Vagina (tissue), 2 donors: ENCODE measurements around the gene OR6B1.

ENCODE experiments used
- POLR2A ChIP-seq, 2 donors: fragments of 450-650 bp; IDR thresholded peaks; one replicate each; pipeline ENCODE4 v1.6.1; 2017; ENCODE audit warnings: antibody characterized with exemption in 2 of 2, mild to moderate bottlenecking in 2 of 2, moderate library complexity in 2 of 2
- POLR2AphosphoS5 ChIP-seq, 2 donors: sonication (generic); formaldehyde crosslinking; IDR thresholded peaks; one replicate each; pipeline ENCODE4 v1.9.0; 2017; ENCODE audit warnings: antibody characterized with exemption in 2 of 2, mild to moderate bottlenecking in 2 of 2, low read depth in 1 of 2; ENCODE audit not compliant: insufficient read depth in 1 of 2
- TF ChIP-seq, protein P1 (sequence below), 3 experiments: fragments of 450-650 bp in 2 of 3; fragments of 200-600 bp in 1 of 3; sonication (generic) in 1 of 3; IDR thresholded peaks; one replicate each; pipeline ENCODE4 v1.5.1; 2017 to 2019; ENCODE audit warnings: antibody characterized with exemption in 3 of 3, mild to moderate bottlenecking in 2 of 3, moderate library complexity in 2 of 3

DNA sequence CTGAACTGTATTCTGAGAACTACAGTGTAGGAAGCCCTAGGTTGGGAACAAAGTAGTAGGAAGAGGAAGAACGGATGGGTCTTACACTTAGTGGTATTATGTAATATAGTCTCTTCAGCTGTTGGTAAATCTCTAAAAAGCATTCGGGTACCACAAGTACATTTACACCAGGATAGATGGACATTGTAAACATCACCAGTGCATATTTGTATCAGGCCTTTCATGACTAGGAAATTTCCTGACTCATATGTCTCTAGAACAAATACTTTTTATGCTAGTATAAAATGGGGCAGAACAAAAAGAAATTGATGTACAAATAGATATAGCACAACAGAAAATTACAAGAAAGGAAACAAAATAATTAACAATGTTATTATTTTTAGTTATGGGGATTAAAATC lies 21.5 kb upstream of the OR6B1 start:
- TF ChIP-seq, protein P1, sequence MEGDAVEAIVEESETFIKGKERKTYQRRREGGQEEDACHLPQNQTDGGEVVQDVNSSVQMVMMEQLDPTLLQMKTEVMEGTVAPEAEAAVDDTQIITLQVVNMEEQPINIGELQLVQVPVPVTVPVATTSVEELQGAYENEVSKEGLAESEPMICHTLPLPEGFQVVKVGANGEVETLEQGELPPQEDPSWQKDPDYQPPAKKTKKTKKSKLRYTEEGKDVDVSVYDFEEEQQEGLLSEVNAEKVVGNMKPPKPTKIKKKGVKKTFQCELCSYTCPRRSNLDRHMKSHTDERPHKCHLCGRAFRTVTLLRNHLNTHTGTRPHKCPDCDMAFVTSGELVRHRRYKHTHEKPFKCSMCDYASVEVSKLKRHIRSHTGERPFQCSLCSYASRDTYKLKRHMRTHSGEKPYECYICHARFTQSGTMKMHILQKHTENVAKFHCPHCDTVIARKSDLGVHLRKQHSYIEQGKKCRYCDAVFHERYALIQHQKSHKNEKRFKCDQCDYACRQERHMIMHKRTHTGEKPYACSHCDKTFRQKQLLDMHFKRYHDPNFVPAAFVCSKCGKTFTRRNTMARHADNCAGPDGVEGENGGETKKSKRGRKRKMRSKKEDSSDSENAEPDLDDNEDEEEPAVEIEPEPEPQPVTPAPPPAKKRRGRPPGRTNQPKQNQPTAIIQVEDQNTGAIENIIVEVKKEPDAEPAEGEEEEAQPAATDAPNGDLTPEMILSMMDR (IDR thresholded peaks at IDR 0.05): no peak
- TF ChIP-seq POLR2A (IDR thresholded peaks at IDR 0.05) (no peak), POLR2AphosphoS5 (IDR thresholded peaks at IDR 0.05; ENCODE audit: insufficient read depth in 1 of 2, low read depth in 1 of 2) (no peak)
